ENCODE measurements around the gene COX6B2. TPM values are rescaled to one million over a fixed set of nuclear protein-coding genes. Genes with fewer than 3 reads are reported as not detected.

The COX6B2 gene
- total RNA-seq, 3 donors from 2014 or later = 16.6 to 30.0 (median 17.2) TPM

DNA sequence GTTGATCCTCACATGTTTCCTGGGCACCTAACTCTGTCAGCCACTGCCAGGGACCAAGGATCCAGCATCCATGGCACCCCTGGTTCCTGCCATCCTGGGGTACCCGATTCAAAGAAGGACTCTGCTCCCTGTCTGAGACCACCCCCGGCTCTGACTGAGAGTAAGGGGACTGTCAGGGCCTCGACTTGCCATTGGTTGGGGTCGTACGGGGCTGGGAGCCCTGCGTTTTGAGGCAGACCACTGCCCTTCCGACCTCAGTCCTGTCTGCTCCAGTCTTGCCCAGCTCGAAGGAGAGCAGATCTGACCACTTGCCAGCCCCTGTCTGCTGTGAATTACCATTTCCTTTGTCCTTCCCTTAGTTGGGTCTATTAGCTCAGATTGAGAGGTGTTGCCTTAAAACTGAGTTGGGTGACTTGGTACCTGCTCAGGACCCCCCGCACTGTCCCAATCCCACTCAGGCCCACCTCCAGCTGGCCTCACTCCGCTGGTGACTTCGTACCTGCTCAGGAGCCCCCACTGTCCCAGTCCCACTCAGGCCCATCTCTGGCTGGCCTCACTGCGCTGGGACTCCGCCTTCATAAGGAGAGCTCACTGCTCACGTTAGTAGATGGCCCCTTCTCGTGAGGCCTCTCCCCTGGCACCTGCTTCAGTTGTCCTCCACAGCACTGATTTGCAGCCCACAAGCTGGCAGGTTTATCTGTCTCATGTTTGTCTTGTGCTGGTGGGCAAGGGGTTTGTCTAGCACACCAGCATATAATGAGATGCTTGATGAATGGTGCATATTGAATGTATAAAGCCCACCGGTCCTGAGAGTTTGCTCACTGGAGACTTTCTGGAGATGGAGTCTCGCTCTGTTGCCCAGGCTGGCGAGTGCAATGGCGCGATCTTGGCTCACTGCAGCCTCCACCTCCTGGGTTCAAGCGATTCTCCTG, 35.1 kb upstream of the COX6B2 start:
- ATAC-seq (no peak), DNase-seq (no peak)
- TF ChIP-seq CTCF (IDR thresholded peaks at IDR 0.05) = no peak
- Histone ChIP-seq H3K36me3 (ENCODE audit: low read depth) (no peaks in the 10 kb centered on the region), H3K9me3 (no peaks in the 10 kb centered on the region), H3K4me3 (no peak overlapping the region), H3K4me1 (ENCODE audit: low read depth) (peaks cover 29% of the 10 kb centered on the region)
- intact Hi-C loops (cut with DNase I, micrococcal nuclease) = loop anchor here (10.0 kb wide), 2 partner anchors 85 to 95 kb away; no protein-coding TSS in a partner anchor

GRCh38 chr19:55387736-55388497, 33.4 kb upstream of the COX6B2 start:
- no peak overlapping the region for H3K4me3 ChIP-seq
- no peaks in the 10 kb centered on the region for H3K9me3 ChIP-seq
- DNase-seq (no peak), ATAC-seq (no peak)
- no peak for TF ChIP-seq CTCF (IDR thresholded peaks at IDR 0.05)
- intact Hi-C loops (cut with DNase I, micrococcal nuclease) = loop anchor here (10.0 kb wide), 2 partner anchors 83 to 93 kb away; no protein-coding TSS in a partner anchor
- peaks cover 39% of the 10 kb centered on the region for H3K4me1 ChIP-seq (ENCODE audit: low read depth)
- no peaks in the 10 kb centered on the region for H3K36me3 ChIP-seq (ENCODE audit: low read depth)

GRCh38 chr19:55386493-55386971, 32.0 kb upstream of the COX6B2 start:
- intact Hi-C loops (cut with DNase I, micrococcal nuclease) = loop anchor here (10.0 kb wide), 2 partner anchors 82 to 92 kb away; no protein-coding TSS in a partner anchor
- DNase-seq (peak in 2 of 3 donors; percentile 31 to 53), ATAC-seq (no peak)
- Histone ChIP-seq H3K4me3 (peak overlapping the region; percentile 62), H3K4me1 (ENCODE audit: low read depth) (peaks cover 42% of the 10 kb centered on the region), H3K9me3 (no peaks in the 10 kb centered on the region), H3K36me3 (ENCODE audit: low read depth) (no peaks in the 10 kb centered on the region)
- TF ChIP-seq CTCF (IDR thresholded peaks at IDR 0.05) = no peak

DNA sequence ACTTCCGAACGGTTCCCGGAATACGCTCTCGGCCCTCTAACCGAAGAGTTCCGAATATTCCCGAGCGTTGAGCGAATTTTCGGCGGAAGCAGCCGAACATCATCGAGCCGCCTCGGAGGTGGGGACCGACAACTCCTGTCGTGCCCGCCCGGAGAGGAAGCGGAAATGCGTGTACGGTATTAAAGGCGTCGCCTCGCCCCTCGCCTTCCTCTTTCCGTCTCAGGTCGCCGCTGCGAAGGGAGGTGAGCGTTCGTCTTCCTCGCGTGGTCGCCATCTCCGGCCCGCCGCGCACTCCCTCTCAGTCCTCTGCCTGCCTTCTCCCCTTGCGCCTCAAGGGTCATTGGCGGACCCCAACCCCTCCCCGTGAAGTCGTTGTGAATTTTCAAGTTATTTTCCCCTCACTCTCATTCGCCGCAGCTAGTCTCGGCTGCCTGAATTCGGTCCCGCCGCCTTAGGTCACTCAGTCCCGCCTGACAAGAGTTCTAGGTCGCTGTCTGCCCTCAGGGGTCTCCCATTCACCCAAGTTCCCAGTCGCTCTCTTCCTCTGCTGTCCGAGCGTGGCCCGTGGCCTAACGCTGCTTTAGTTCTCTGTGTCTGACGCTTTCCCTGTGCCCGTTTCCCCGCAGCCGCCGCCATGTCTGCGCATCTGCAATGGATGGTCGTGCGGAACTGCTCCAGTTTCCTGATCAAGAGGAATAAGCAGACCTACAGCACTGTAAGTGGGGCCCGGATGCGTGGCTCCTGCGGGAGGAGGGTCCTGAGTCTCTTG, 31.4 kb upstream of the COX6B2 start, which contains the start of gene RPL28:
Gene RPL28, plus strand, starts transcription at position 209 of the 769 bp plus-strand sequence. Its CDS starts 426 bp downstream, at position 635.
- Histone ChIP-seq H3K9me3 (no peaks in the 10 kb centered on the region), H3K36me3 (ENCODE audit: low read depth) (no peaks in the 10 kb centered on the region), H3K4me3 (peak within 1 kb of the TSS; percentile 62), H3K4me1 (ENCODE audit: low read depth) (peaks cover 42% of the 10 kb centered on the region)
- intact Hi-C loops (cut with DNase I, micrococcal nuclease) = loop anchor here (10.0 kb wide), 2 partner anchors 81 to 91 kb away; no protein-coding TSS in a partner anchor
- TF ChIP-seq CTCF (IDR thresholded peaks at IDR 0.05) = no peak
- DNase-seq (peak; percentile 99 to 100 (median 99)), ATAC-seq (peak; percentile 85)

Data from mucosa of descending colon (tissue), 3 donors.